MM.1S (cell line): ENCODE measurements around the gene KRT84.

Experiments
- EZH2 ChIP-seq: fragments of 300-600 bp; sonication (generic); optimal IDR thresholded peaks from 2 replicates; pipeline ENCODE3; 2017; ENCODE audit warnings: low read depth, mild to moderate bottlenecking, antibody characterized with exemption, low read length, mixed read lengths
- TF ChIP-seq, protein P1 (sequence below): fragments of 300-600 bp; sonication (generic); IDR thresholded peaks from 2 replicates; pipeline ENCODE4 v1.5.1; 2016; ENCODE audit warnings: antibody characterized with exemption, low read length, mixed read lengths

DNA sequence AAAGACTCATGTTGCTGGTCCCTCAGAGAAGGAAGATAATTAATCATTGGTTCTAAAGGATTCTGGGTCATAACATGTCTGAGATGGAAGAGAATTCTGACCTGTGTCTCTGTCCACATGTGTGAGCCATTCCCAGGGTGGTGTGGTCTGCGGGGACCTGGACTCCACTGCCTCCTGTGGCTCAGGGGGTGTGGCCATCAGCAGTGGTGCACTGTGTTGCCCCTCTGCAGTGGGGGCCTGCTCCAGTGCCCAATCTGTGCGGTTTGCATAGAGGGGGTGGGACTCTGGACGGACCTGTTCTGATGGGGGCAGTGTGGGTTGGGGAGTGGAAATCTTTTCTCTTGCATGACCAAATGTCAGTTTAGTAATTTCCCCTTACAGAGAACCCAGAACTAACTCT, 31.7 kb downstream of the KRT84 start:
- TF ChIP-seq, protein P1, sequence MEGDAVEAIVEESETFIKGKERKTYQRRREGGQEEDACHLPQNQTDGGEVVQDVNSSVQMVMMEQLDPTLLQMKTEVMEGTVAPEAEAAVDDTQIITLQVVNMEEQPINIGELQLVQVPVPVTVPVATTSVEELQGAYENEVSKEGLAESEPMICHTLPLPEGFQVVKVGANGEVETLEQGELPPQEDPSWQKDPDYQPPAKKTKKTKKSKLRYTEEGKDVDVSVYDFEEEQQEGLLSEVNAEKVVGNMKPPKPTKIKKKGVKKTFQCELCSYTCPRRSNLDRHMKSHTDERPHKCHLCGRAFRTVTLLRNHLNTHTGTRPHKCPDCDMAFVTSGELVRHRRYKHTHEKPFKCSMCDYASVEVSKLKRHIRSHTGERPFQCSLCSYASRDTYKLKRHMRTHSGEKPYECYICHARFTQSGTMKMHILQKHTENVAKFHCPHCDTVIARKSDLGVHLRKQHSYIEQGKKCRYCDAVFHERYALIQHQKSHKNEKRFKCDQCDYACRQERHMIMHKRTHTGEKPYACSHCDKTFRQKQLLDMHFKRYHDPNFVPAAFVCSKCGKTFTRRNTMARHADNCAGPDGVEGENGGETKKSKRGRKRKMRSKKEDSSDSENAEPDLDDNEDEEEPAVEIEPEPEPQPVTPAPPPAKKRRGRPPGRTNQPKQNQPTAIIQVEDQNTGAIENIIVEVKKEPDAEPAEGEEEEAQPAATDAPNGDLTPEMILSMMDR: no peak
- TF ChIP-seq EZH2: no peak
